ENCODE results near the gene MORC1.

The MORC1 gene

DNA sequence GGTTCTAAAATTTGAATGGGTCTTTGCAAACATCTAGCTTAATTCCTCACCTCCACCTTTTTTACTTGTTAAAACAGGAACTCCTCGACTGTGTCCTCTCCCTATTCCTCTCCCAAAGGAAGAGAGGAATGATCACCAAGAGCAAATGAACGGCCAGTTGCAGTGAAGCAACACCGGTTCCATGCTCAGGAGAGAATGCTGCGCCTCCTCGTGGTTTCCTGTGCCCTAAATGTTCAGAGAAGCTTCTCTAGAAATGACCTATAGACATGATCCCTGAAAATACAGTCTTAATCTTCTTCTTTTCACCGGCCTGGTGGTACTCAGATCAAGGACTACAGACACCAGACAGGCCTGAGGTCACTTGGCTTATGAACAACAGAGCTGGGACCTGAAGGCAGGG, 99.1 kb downstream of the MORC1 start:
- TF ChIP-seq, protein P1, sequence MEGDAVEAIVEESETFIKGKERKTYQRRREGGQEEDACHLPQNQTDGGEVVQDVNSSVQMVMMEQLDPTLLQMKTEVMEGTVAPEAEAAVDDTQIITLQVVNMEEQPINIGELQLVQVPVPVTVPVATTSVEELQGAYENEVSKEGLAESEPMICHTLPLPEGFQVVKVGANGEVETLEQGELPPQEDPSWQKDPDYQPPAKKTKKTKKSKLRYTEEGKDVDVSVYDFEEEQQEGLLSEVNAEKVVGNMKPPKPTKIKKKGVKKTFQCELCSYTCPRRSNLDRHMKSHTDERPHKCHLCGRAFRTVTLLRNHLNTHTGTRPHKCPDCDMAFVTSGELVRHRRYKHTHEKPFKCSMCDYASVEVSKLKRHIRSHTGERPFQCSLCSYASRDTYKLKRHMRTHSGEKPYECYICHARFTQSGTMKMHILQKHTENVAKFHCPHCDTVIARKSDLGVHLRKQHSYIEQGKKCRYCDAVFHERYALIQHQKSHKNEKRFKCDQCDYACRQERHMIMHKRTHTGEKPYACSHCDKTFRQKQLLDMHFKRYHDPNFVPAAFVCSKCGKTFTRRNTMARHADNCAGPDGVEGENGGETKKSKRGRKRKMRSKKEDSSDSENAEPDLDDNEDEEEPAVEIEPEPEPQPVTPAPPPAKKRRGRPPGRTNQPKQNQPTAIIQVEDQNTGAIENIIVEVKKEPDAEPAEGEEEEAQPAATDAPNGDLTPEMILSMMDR (conservative IDR thresholded peaks at IDR 0.05; ENCODE audit: low read depth, low read length): no peak
- no peak overlapping the region for H3K4me3 ChIP-seq (ENCODE audit: low read depth, low read length)
- no peak for DNase-seq (ENCODE audit: low read depth)

DNA sequence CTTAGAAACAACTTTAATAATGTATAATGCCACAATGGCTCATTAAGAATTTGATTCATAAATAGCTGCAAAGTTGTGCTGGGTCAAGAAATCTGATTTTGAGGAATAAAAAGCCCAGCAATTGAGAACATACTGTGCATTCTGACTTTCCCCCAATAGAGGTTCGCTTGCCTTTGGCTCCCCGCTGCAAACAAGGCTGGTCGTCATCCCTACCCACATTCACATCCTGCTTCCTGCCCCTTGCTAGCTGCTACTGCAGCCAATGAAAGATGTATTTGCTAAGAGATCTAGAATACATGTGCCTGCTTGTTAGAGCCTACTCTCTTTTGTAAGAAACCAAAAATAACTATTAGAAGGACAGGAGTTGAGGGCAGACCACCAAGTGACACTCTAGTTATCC, 112.5 kb downstream of the MORC1 start:
- TF ChIP-seq, protein P1 (conservative IDR thresholded peaks at IDR 0.05; ENCODE audit: low read depth, low read length): no peak
- DNase-seq (ENCODE audit: low read depth): no peak
- H3K4me3 ChIP-seq (ENCODE audit: low read depth, low read length): no peak overlapping the region

DNA sequence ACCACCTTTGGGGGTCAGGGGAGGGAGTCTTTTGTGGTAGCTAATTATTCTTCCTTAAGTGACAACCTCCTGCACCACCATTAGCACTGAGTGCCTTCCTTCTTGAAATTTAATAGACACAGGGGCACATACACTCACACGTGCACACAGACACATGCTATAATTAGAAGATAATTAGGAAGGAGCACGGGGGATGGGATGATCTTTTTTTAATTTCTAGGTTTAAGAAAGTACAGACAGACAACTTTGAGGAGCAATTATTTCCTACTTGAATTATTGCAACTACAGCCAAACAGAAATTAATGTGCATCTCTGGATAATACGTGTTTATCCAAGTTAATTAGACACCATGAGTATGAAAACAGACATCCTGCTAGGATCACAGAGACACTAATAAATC, 119.5 kb downstream of the MORC1 start:
- no peak for DNase-seq (ENCODE audit: low read depth)
- no peak overlapping the region for H3K4me3 ChIP-seq (ENCODE audit: low read depth, low read length)
- TF ChIP-seq, protein P1 (conservative IDR thresholded peaks at IDR 0.05; ENCODE audit: low read depth, low read length): no peak

DNA sequence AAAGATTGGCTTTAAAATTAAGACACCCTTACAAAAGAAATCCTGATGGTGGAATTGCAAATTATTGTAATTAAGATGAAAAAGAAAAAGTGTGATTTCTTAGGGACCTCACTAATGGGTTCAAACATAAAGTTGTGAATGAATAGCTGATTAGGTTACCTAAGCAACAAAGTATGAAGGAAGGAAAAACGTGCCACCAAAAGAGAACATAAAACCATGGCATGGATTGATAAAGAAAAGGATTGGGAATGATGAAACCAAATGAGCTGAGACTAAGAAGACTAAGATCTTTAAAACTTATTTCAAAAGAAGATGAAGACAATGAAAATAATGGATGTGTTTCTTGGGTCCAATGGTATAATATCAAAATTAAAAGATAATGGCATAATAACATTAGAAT, 132.1 kb downstream of the MORC1 start:
- DNase-seq (ENCODE audit: low read depth): no peak
- H3K4me3 ChIP-seq (ENCODE audit: low read depth, low read length): no peak overlapping the region
- TF ChIP-seq, protein P1 (conservative IDR thresholded peaks at IDR 0.05; ENCODE audit: low read depth, low read length): no peak

DNA sequence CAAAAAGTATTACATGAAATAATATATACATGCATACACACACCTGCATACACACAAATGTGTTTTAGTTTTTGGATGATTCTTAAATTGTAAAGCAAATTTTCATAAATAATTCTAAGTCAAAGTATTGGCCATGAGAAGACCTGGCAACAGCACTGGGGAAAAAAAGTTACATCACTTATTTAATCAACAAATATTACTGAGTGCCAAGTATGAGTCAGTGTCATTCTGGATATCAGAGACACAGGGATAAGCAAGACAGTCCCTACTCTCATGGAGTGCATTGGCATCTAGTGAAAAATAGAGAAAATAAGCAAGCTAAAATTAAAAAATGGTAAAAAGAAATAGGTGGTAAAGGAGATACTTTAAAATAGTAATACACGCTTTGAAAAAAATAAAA, 134.9 kb downstream of the MORC1 start:
- DNase-seq (ENCODE audit: low read depth): no peak
- TF ChIP-seq, protein P1 (conservative IDR thresholded peaks at IDR 0.05; ENCODE audit: low read depth, low read length): no peak
- H3K4me3 ChIP-seq (ENCODE audit: low read depth, low read length): no peak overlapping the region

DNA sequence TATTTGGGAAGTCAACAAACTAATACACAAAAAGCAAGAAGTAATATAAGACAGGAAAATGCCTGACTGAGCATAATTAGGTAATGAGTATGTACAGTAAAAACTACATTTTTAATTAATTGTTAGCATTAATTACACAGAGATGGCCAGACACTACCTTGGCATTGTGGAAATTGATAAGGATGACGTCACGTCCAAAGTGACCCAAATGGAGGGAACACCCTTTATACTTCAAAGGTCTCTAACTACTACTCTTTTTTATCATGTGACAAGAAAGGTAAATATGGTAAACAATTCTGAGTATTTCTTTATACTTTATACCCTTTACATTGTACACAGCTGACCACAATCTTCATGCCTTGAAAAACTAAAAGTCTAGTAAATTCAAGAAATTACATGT, 141.9 kb downstream of the MORC1 start:
- TF ChIP-seq, protein P1 (conservative IDR thresholded peaks at IDR 0.05; ENCODE audit: low read depth, low read length): no peak
- DNase-seq (ENCODE audit: low read depth): no peak
- no peak overlapping the region for H3K4me3 ChIP-seq (ENCODE audit: low read depth, low read length)

DNA sequence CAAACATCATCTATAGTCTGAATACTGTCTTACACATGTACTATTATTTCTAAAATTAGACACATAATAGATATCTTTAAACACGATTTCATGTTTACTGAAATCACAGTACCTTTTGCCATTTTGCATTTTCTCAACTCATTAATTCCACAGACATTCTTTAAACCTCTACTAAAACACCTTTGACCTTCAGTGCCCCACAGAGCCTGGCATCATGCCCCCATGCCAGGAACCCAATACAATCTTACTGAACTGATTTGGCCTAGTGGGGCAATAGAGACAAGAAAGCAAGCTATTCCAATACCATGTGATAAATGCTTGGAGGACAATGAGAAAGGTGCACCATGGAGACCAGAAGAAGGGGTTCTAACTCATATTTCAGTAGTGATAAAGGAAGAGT, 144.9 kb downstream of the MORC1 start:
- DNase-seq (ENCODE audit: low read depth): no peak
- TF ChIP-seq, protein P1 (conservative IDR thresholded peaks at IDR 0.05; ENCODE audit: low read depth, low read length): no peak
- no peak overlapping the region for H3K4me3 ChIP-seq (ENCODE audit: low read depth, low read length)

Measured in choroid plexus epithelial cell (primary cell).